Esophagus muscularis mucosa (tissue), 4 donors: ENCODE measurements around the gene FGFRL1. TPM values are rescaled to one million over a fixed set of nuclear protein-coding genes. Genes with fewer than 3 reads are reported as not detected.

Experiments used
- DNase-seq: peaks from one replicate; pipeline ENCODE4 v3.0.0-alpha.2; 2017; ENCODE audit errors: extremely low spot score
- H3K27ac ChIP-seq, 4 donors: fragments of 200-600 bp; sonication (generic); replicated peaks in 1 of 4; 1 replicate in 3 of 4; 2 replicates in 1 of 4; pipeline ENCODE4 v1.5.1; 2016 to 2019; ENCODE audit warnings: mild to moderate bottlenecking in 1 of 4
- H3K27me3 ChIP-seq, 4 donors: fragments of 200-600 bp; sonication (generic); one replicate each; pipeline versions ENCODE4 v1.5.1 to v1.6.0; 2016 to 2019
- H3K36me3 ChIP-seq, 4 donors: fragments of 200-600 bp; sonication (generic); one replicate each; pipeline ENCODE4 v1.5.1; 2016 to 2019
- H3K4me1 ChIP-seq, 4 donors: fragments of 200-600 bp; sonication (generic); one replicate each; pipeline ENCODE4 v1.5.1; 2016 to 2019
- H3K4me3 ChIP-seq, 4 donors: fragments of 200-600 bp; sonication (generic); 1 replicate in 2 of 4; 2 replicates in 2 of 4; pipeline ENCODE4 v1.5.1; 2016 to 2019; ENCODE audit warnings: mild to moderate bottlenecking in 4 of 4, moderate library complexity in 1 of 4
- H3K9me3 ChIP-seq, 4 donors: fragments of 200-600 bp; sonication (generic); 1 replicate in 3 of 4; 2 replicates in 1 of 4; pipeline ENCODE4 v1.5.1; 2016 to 2019
- CTCF ChIP-seq, 3 experiments: fragments of 200-600 bp in 2 of 3; fragments of 450-650 bp in 1 of 3; sonication (generic) in 2 of 3; IDR thresholded peaks; one replicate each; pipeline ENCODE4 v1.5.1; 2017 to 2019; ENCODE audit warnings: antibody characterized with exemption in 3 of 3, mild to moderate bottlenecking in 2 of 3, moderate library complexity in 1 of 3
- EP300 ChIP-seq: sonication (generic); formaldehyde crosslinking; IDR thresholded peaks from one replicate; pipeline ENCODE4 v1.6.1; 2017; ENCODE audit warnings: antibody characterized with exemption
- POLR2A ChIP-seq: fragments of 450-650 bp; IDR thresholded peaks from one replicate; pipeline ENCODE4 v1.6.1; 2017; ENCODE audit warnings: antibody characterized with exemption, moderate library complexity, mild to moderate bottlenecking, low read depth
- POLR2AphosphoS5 ChIP-seq, 2 donors: sonication (generic); formaldehyde crosslinking; IDR thresholded peaks; one replicate each; pipeline ENCODE4 v1.6.1; 2017; ENCODE audit warnings: antibody characterized with exemption in 2 of 2
- WGBS: methylation state at CpG from one replicate; pipeline ENCODE4 v1.1.5; 2018; 5-methylcytosine and 5-hydroxymethylcytosine counted together
- intact Hi-C: fragments of 100-400 bp; cut with DNase I; formaldehyde crosslinking; loops from one replicate; pipeline ENCODE4 v1.15.1; 2023
- total RNA-seq, 4 donors: library from RNA; depleted of rRNA; stranded (reverse); fragments of >200 nt; gene quantifications; one replicate each; pipeline versions ENCODE4 v1.1.0 to v1.2.1, GENCODE V29; 2016

Gene FGFRL1
- total RNA-seq, 4 donors from 2014 or later = 22.0 to 54.2 (median 32.5) TPM

- Histone ChIP-seq H3K36me3 (peaks cover 0 to 11% (median 7%) of the 10 kb centered on the region in 4 donors), H3K9me3 (no peaks in the 10 kb centered on the region), H3K4me3 (no peak overlapping the region), H3K4me1 (peaks cover 0 to 20% (median 17%) of the 10 kb centered on the region in 4 donors), H3K27me3 (peaks cover 0 to 59% (median 3%) of the 10 kb centered on the region in 4 donors), H3K27ac (no peak overlapping the region)
- intact Hi-C loops = no loop called here
- no CpG with 5 or more reads among the region's 12 CpGs for WGBS
- DNase-seq = no peak
- no peak for TF ChIP-seq EP300
- no peak for TF ChIP-seq POLR2A
- no peak for TF ChIP-seq CTCF (IDR thresholded peaks at IDR 0.05)
- no peak for TF ChIP-seq POLR2AphosphoS5 (IDR thresholded peaks at IDR 0.05)
Observed at GRCh38 chr4:1030031-1030430, 18.6 kb downstream of the FGFRL1 start.

- H3K36me3 ChIP-seq = peaks cover 0 to 6% (median 2%) of the 10 kb centered on the region in 4 donors
- no peak for DNase-seq
- intact Hi-C loops = no loop called here
- TF ChIP-seq EP300 (no peak), POLR2A (no peak), POLR2AphosphoS5 (IDR thresholded peaks at IDR 0.05) (no peak), CTCF (IDR thresholded peaks at IDR 0.05) (no peak)
- peaks cover 0 to 24% (median 19%) of the 10 kb centered on the region in 4 donors for H3K4me1 ChIP-seq
- WGBS = 76% methylated on average over 8 of the region's 16 CpGs
- H3K4me3 ChIP-seq = no peak overlapping the region
- H3K27ac ChIP-seq = no peak overlapping the region
- H3K9me3 ChIP-seq = no peaks in the 10 kb centered on the region
- peaks cover 0 to 59% (median 3%) of the 10 kb centered on the region in 4 donors for H3K27me3 ChIP-seq
Observed at GRCh38 chr4:1030559-1030958, 19.1 kb downstream of the FGFRL1 start.

- TF ChIP-seq POLR2AphosphoS5 (IDR thresholded peaks at IDR 0.05) (no peak), EP300 (no peak), CTCF (IDR thresholded peaks at IDR 0.05) (no peak), POLR2A (no peak)
- WGBS = 73% methylated on average over 2 of the region's 8 CpGs
- no peak overlapping the region for H3K27ac ChIP-seq
- peaks cover 0 to 30% (median 19%) of the 10 kb centered on the region in 4 donors for H3K4me1 ChIP-seq
- no peak overlapping the region for H3K4me3 ChIP-seq
- H3K9me3 ChIP-seq = no peaks in the 10 kb centered on the region
- H3K27me3 ChIP-seq = peaks cover 0 to 59% (median 3%) of the 10 kb centered on the region in 4 donors
- intact Hi-C loops = no loop called here
- H3K36me3 ChIP-seq = no peaks in the 10 kb centered on the region
- no peak for DNase-seq
Observed at GRCh38 chr4:1031346-1031745, 19.9 kb downstream of the FGFRL1 start.

DNA sequence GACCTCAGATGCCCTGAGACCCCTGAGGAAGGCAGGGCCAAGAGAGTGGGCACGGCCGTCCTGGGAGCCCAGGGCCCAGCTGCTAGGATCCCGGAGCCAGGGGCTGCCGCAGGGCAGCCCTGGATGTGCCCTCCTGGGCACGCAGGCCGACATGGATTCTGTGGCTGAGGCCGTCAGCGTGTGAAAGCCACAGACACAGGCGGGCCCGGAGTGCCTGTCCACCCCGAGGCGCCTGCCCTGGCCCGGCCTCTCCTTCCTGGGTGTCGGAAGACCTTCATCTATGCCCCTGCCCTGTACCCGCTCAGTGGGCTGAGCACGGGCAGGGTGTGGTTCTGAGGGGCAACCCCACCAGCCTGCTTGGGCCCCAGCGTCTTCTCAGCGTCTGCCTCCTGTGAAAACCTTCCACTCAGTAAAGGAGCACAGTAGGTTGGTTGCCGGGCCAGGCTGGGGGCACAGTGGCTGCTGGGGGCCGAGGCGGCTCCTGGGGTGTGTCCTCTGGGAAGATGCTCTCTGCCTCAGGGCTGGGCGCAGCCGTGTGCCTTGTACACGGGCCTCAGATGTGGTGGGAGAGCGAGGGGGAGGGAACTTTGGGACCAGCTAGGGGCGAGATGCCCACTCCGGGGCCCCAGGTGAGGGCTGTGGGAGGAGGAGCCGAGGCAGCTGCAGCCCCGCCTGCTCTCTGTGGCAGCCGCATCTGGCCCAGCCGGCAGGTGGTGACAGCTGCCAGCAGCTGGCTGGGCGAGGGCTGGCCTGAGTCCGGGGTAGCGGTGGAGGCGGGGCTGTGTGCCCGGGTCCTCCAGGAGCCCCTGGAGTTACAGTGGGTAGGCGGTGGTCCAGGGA, 20.8 kb downstream of the FGFRL1 start:
- H3K4me1 ChIP-seq = peaks cover 0 to 30% (median 19%) of the 10 kb centered on the region in 4 donors
- H3K27me3 ChIP-seq = peaks cover 0 to 59% (median 3%) of the 10 kb centered on the region in 4 donors

More for the DNA sequence above, 20.8 kb downstream of the FGFRL1 start:
- no peaks in the 10 kb centered on the region for H3K36me3 ChIP-seq
- TF ChIP-seq EP300 (no peak), POLR2AphosphoS5 (IDR thresholded peaks at IDR 0.05) (no peak), CTCF (IDR thresholded peaks at IDR 0.05) (no peak), POLR2A (no peak)
- no peak for DNase-seq
- intact Hi-C loops = no loop called here
- H3K4me3 ChIP-seq = no peak overlapping the region
- no peak overlapping the region for H3K27ac ChIP-seq
- WGBS = 85% methylated on average over 15 of the region's 37 CpGs
- H3K9me3 ChIP-seq = no peaks in the 10 kb centered on the region
